MM.1S (cell line): Measurements from ENCODE around the gene ELFN1.

Experiments used
- DNase-seq: peaks from one replicate; pipeline ENCODE4 v3.0.0-alpha.2; 2015
- H2AFZ ChIP-seq: fragments of 300-600 bp; sonication (generic); 2 replicates; pipeline ENCODE4 v1.6.0; 2016; ENCODE audit warnings: antibody characterized with exemption, low read length
- H3F3A ChIP-seq: fragments of 300-600 bp; sonication (generic); 2 replicates; pipeline ENCODE4 v1.6.1; 2016; ENCODE audit warnings: mild to moderate bottlenecking, antibody characterized with exemption, low read length, moderate library complexity, mixed read lengths; ENCODE audit not compliant: insufficient read depth
- H3K27ac ChIP-seq: fragments of 300-600 bp; sonication (generic); 2 replicates; pipeline ENCODE4 v1.5.1; 2016; ENCODE audit warnings: mild to moderate bottlenecking, low read length
- H3K27me3 ChIP-seq: fragments of 300-600 bp; sonication (generic); replicated peaks from 2 replicates; pipeline ENCODE4 v1.6.0; 2016; ENCODE audit warnings: low read length; ENCODE audit not compliant: insufficient read depth
- H3K36me3 ChIP-seq: fragments of 300-600 bp; sonication (generic); replicated peaks from 2 replicates; pipeline ENCODE4 v1.6.1; 2016; ENCODE audit warnings: mild to moderate bottlenecking, low read length, mixed read lengths; ENCODE audit not compliant: insufficient read depth
- H3K4me1 ChIP-seq: fragments of 300-600 bp; sonication (generic); 2 replicates; pipeline ENCODE4 v1.6.1; 2016; ENCODE audit warnings: low read length, mixed read lengths
- H3K4me2 ChIP-seq: fragments of 300-600 bp; sonication (generic); 2 replicates; pipeline ENCODE4 v1.6.0; 2016; ENCODE audit warnings: low read depth, low read length
- H3K4me3 ChIP-seq: fragments of 300-600 bp; sonication (generic); 2 replicates; pipeline ENCODE4 v1.5.1; 2016; ENCODE audit warnings: low read length, mixed read lengths
- H3K79me2 ChIP-seq: fragments of 300-600 bp; sonication (generic); 2 replicates; pipeline ENCODE4 v1.6.1; 2016; ENCODE audit warnings: mixed run types, low read length, mixed read lengths
- H3K9ac ChIP-seq: fragments of 300-600 bp; sonication (generic); 2 replicates; pipeline ENCODE4 v1.6.1; 2016; ENCODE audit warnings: low read length, mixed read lengths
- H3K9me2 ChIP-seq: fragments of 300-600 bp; sonication (generic); replicated peaks from 2 replicates; pipeline ENCODE4 v1.6.1; 2016; ENCODE audit warnings: mild to moderate bottlenecking, low read length, mixed read lengths; ENCODE audit not compliant: insufficient read depth
- H3K9me3 ChIP-seq: fragments of 300-600 bp; sonication (generic); replicated peaks from 2 replicates; pipeline ENCODE4 v1.6.1; 2016; ENCODE audit warnings: mild to moderate bottlenecking, low read length, mixed read lengths; ENCODE audit not compliant: insufficient read depth
- H4K20me1 ChIP-seq: fragments of 300-600 bp; sonication (generic); 2 replicates; pipeline ENCODE4 v1.6.1; 2016; ENCODE audit warnings: mild to moderate bottlenecking, low read length, moderate library complexity, mixed read lengths; ENCODE audit not compliant: insufficient read depth
- EZH2 ChIP-seq: fragments of 300-600 bp; sonication (generic); optimal IDR thresholded peaks from 2 replicates; pipeline ENCODE3; 2017; ENCODE audit warnings: low read depth, mild to moderate bottlenecking, antibody characterized with exemption, low read length, mixed read lengths
- EZH2phosphoT487 ChIP-seq: fragments of 300-600 bp; sonication (generic); IDR thresholded peaks from 2 replicates; pipeline ENCODE4 v1.6.1; 2018; ENCODE audit warnings: antibody characterized with exemption, low read length
- TF ChIP-seq, protein P1 (sequence below): fragments of 300-600 bp; sonication (generic); IDR thresholded peaks from 2 replicates; pipeline ENCODE4 v1.5.1; 2016; ENCODE audit warnings: antibody characterized with exemption, low read length, mixed read lengths

Gene ELFN1

DNA sequence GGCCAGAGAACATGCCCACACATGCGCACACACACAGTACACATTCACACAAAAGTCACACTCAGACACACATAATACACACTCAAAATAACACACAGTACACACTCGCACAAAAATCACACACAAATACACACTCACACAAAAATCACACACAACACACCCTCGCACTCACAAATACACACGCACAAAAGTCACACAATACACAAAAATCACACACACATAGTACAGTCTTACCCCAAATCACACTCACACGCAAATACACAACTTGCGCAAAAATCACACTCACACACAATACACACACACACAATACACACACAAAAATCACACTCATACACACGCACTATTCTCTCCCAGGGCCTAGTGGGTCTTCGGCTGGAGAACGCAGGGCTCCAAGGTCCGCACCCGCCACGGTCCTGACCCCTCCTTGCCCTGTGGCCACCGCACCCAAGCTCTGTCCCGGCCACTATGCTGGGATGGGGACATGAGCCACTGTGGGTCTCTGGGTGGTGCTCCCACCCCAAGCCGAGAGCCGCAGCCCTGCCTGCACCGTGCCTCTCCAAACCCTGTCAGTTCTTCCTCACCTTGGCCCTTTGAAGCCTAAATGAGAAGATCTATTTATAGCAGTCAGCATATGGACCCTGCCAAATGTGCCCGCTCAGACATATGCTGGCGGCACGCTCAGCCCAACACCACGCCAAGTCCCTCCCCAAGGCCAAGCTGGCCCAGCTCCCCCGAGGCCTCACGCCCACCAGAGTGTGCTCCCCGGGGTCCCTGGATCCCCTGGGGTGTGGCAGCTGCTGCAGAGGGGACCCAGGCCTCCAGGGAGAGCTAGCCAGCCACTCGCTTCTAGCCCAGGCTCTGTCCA is 55.9 kb downstream of the ELFN1 start:
- no peak overlapping the region for H3K4me2 ChIP-seq
- no peaks in the 10 kb centered on the region for H3K9me3 ChIP-seq
- DNase-seq = no peak
- no peaks in the 10 kb centered on the region for H3K36me3 ChIP-seq
- no peak for TF ChIP-seq EZH2
- no peaks in the 10 kb centered on the region for H3F3A ChIP-seq
- H3K27ac ChIP-seq = no peak overlapping the region
- no peaks in the 10 kb centered on the region for H3K79me2 ChIP-seq
- no peaks in the 10 kb centered on the region for H3K9me2 ChIP-seq
- peaks cover 55% of the 10 kb centered on the region for H3K27me3 ChIP-seq
- no peaks in the 10 kb centered on the region for H4K20me1 ChIP-seq
- no peak overlapping the region for H2AFZ ChIP-seq
- no peak overlapping the region for H3K4me3 ChIP-seq
- H3K4me1 ChIP-seq = no peaks in the 10 kb centered on the region
- H3K9ac ChIP-seq = no peak overlapping the region

DNA sequence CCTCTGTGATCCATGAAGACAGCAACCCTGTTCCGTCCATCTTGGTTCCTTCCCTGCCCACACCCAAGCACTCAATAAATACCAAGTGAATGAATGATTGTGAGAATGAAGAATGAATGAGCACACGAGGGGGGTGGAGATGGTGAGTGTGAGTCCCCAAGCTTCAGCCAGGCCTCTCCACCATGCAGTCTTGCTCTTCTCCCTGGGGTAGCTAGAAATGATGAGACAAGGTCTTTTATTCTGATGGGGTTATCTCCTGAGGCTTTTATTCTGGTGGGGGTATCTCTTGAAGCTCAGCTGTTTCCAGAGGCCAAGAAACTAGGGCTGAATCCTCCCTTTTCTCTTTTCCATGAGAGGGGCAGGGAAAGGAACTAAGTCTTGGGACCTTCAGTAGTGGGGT is 57.0 kb downstream of the ELFN1 start:
- TF ChIP-seq EZH2phosphoT487 (no peak), EZH2 (no peak)
- TF ChIP-seq, protein P1, sequence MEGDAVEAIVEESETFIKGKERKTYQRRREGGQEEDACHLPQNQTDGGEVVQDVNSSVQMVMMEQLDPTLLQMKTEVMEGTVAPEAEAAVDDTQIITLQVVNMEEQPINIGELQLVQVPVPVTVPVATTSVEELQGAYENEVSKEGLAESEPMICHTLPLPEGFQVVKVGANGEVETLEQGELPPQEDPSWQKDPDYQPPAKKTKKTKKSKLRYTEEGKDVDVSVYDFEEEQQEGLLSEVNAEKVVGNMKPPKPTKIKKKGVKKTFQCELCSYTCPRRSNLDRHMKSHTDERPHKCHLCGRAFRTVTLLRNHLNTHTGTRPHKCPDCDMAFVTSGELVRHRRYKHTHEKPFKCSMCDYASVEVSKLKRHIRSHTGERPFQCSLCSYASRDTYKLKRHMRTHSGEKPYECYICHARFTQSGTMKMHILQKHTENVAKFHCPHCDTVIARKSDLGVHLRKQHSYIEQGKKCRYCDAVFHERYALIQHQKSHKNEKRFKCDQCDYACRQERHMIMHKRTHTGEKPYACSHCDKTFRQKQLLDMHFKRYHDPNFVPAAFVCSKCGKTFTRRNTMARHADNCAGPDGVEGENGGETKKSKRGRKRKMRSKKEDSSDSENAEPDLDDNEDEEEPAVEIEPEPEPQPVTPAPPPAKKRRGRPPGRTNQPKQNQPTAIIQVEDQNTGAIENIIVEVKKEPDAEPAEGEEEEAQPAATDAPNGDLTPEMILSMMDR = no peak
- no peaks in the 10 kb centered on the region for H3F3A ChIP-seq
- peaks cover 64% of the 10 kb centered on the region for H3K27me3 ChIP-seq
- H3K4me1 ChIP-seq = no peaks in the 10 kb centered on the region
- H3K9me2 ChIP-seq = no peaks in the 10 kb centered on the region
- H3K36me3 ChIP-seq = no peaks in the 10 kb centered on the region
- H4K20me1 ChIP-seq = no peaks in the 10 kb centered on the region
- no peak overlapping the region for H3K4me2 ChIP-seq
- no peaks in the 10 kb centered on the region for H3K79me2 ChIP-seq
- H3K4me3 ChIP-seq = no peak overlapping the region
- no peak for DNase-seq
- no peak overlapping the region for H2AFZ ChIP-seq
- no peaks in the 10 kb centered on the region for H3K9me3 ChIP-seq
- no peak overlapping the region for H3K9ac ChIP-seq
- H3K27ac ChIP-seq = no peak overlapping the region

DNA sequence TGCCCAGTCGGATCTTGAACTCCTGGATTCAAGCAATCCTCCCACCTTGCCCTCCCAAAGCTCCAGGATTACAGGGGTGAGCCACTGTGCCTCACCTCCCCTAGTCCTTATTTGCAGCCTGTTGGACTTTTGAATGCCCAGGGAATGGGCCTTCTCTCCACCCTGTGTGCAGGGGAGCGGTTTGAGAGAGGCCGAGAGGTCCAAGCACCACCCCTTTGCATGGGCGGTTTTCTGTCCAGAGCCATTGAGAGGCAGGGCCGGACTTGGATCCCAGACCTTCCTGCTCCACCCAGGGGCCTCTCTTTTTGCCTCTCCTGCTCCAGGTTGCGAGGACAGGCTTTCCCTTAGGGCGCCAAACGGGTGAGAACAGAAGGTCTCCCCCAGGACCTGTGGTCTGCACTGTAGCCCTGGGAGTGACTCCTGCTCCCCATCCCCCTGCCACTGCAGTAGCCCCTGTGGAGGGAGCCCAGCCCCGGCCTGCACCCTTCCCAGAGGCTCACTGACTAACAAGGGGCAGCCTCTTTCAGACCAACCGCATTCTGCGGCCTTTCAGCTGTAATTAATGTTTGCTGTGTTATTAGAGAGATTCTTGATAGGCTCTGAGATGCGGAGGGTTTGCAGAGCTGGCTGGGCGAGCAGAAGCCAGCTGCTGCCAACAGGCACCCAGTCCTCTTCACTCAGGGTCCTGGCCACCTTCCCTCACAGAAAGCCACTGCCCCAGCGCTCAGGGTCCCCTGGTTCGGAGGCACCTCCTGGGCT is 57.9 kb downstream of the ELFN1 start:
- Histone ChIP-seq H2AFZ (no peak overlapping the region), H3K9me2 (no peaks in the 10 kb centered on the region), H3K9me3 (no peaks in the 10 kb centered on the region), H3K36me3 (no peaks in the 10 kb centered on the region), H3K4me3 (no peak overlapping the region), H3K4me2 (no peak overlapping the region), H3K9ac (no peak overlapping the region), H3K79me2 (no peaks in the 10 kb centered on the region), H3F3A (no peaks in the 10 kb centered on the region), H3K4me1 (no peaks in the 10 kb centered on the region), H3K27ac (no peak overlapping the region), H3K27me3 (peaks cover 73% of the 10 kb centered on the region), H4K20me1 (no peaks in the 10 kb centered on the region)
- TF ChIP-seq EZH2phosphoT487 = no peak
- TF ChIP-seq EZH2 = no peak
- TF ChIP-seq, protein P1 = no peak
- no peak for DNase-seq

- DNase-seq = no peak
- no peaks in the 10 kb centered on the region for H3K79me2 ChIP-seq
- H3K36me3 ChIP-seq = no peaks in the 10 kb centered on the region
- H3K4me2 ChIP-seq = no peak overlapping the region
- H3K9me3 ChIP-seq = no peaks in the 10 kb centered on the region
- H2AFZ ChIP-seq = no peak overlapping the region
- H3K4me3 ChIP-seq = no peak overlapping the region
- H3K27me3 ChIP-seq = peaks cover 85% of the 10 kb centered on the region
- H3F3A ChIP-seq = no peaks in the 10 kb centered on the region
- no peaks in the 10 kb centered on the region for H3K9me2 ChIP-seq
- H3K4me1 ChIP-seq = no peaks in the 10 kb centered on the region
- TF ChIP-seq, protein P1 = no peak
- TF ChIP-seq EZH2phosphoT487 (no peak), EZH2 (no peak)
- H4K20me1 ChIP-seq = no peaks in the 10 kb centered on the region
- no peak overlapping the region for H3K27ac ChIP-seq
- H3K9ac ChIP-seq = no peak overlapping the region
Observed at GRCh38 chr7:1729183-1729582, 59.1 kb downstream of the ELFN1 start.
